HCT116 (cell line): ENCODE results near the gene GTF2IRD1.

Experiments
- CEBPB ChIP-seq: IDR thresholded peaks from 2 replicates; pipeline ENCODE4 v1.6.1; 2012; ENCODE audit warnings: low read depth
- EZH2phosphoT487 ChIP-seq: fragments of 200-600 bp; IDR thresholded peaks from 2 replicates; pipeline ENCODE4 v1.6.1; 2018; ENCODE audit warnings: antibody characterized with exemption, borderline replicate concordance
- POLR2A ChIP-seq: IDR thresholded peaks from 2 replicates; pipeline ENCODE4 v1.7.0; 2011; ENCODE audit warnings: borderline replicate concordance; ENCODE audit not compliant: insufficient read depth, insufficient read length; ENCODE audit errors: extremely low read depth
- SRF ChIP-seq: IDR thresholded peaks from 2 replicates; pipeline ENCODE4 v1.6.1; 2012; ENCODE audit warnings: low read depth
- TF ChIP-seq, protein P1 (sequence below), 3 experiments: fragments of 200-600 bp in 1 of 3; sonication (generic) in 1 of 3; IDR thresholded peaks in 2 of 3; conservative IDR thresholded peaks in 1 of 3; 2 replicates each; pipeline ENCODE4 v1.5.1; 2012 to 2017; ENCODE audit warnings: low read depth in 2 of 3, low read length in 2 of 3, antibody characterized with exemption in 1 of 3, borderline replicate concordance in 1 of 3, control low read depth in 1 of 3, mild to moderate bottlenecking in 1 of 3, mixed read lengths in 1 of 3, mixed run types in 1 of 3, moderate library complexity in 1 of 3; ENCODE audit not compliant: insufficient read depth in 1 of 3

DNA sequence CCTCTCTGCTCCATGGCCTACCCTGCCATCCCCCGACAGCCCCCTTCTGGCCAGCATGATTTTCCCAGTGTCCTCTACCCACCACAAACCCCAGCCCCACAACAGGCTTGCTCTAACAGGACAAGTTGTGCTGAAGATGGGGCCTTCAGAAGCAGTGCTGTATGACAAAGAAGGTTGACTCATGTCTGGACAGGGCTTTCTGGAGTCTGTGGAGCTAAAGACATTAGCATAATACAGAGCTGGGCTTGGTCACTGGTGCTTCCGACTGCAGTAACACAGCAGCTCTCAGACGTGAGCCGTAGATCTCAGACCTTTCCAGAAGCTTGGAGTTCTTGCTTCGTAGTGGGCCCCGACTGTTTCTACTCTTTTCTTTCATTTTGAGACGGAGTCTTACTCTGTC, 100.5 kb downstream of the GTF2IRD1 start:
- TF ChIP-seq POLR2A = no peak
- TF ChIP-seq, protein P1, sequence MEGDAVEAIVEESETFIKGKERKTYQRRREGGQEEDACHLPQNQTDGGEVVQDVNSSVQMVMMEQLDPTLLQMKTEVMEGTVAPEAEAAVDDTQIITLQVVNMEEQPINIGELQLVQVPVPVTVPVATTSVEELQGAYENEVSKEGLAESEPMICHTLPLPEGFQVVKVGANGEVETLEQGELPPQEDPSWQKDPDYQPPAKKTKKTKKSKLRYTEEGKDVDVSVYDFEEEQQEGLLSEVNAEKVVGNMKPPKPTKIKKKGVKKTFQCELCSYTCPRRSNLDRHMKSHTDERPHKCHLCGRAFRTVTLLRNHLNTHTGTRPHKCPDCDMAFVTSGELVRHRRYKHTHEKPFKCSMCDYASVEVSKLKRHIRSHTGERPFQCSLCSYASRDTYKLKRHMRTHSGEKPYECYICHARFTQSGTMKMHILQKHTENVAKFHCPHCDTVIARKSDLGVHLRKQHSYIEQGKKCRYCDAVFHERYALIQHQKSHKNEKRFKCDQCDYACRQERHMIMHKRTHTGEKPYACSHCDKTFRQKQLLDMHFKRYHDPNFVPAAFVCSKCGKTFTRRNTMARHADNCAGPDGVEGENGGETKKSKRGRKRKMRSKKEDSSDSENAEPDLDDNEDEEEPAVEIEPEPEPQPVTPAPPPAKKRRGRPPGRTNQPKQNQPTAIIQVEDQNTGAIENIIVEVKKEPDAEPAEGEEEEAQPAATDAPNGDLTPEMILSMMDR (IDR thresholded peaks at IDR 0.05 in 2 of 3, conservative IDR thresholded peaks at IDR 0.05 in 1 of 3; ENCODE audit: borderline replicate concordance in 1 of 3, insufficient read depth in 1 of 3, low read depth in 2 of 3, low read length in 2 of 3) = no peak
- TF ChIP-seq CEBPB = no peak
- no peak for TF ChIP-seq SRF
- TF ChIP-seq EZH2phosphoT487 = no peak
